ENCODE measurements around the gene MAPK8. TPM values are rescaled to one million over a fixed set of nuclear protein-coding genes. Genes with fewer than 3 reads are reported as not detected.

Gene MAPK8
- total RNA-seq, 4 donors from 2014 or later: 27.4 to 43.5 (median 36.5) TPM

DNA sequence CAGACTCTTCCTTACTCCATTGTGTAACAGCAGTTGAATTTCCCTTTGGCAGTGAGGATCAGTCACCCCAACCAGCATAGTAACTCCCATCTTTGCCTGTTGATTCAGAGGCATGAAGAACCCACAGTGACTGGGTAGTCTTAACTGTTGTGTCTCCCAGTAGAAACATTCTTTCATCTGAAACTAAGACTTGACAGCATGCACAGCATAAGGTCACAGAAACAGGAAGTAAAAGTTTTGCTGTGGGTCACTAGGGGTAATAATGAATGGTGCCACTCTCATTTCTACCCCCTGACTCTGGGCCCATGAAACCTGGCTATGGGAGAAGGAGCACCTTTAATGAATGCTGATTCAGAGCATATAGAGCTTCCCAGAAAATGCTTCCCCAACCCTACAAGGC, 23.6 kb upstream of the MAPK8 start:
- peaks cover 0 to 6% (median 1%) of the 10 kb centered on the region in 3 donors for H3K4me1 ChIP-seq
- peaks cover 0 to 27% (median 0%) of the 10 kb centered on the region in 4 donors for H3K27me3 ChIP-seq
- no peak overlapping the region for H3K4me3 ChIP-seq
- intact Hi-C loops (cut with DNase I): loop anchor here (10.0 kb wide), 1 partner anchor 68 kb away; no protein-coding TSS in a partner anchor
- no peaks in the 10 kb centered on the region for H3K36me3 ChIP-seq
- DNase-seq: no peak
- H3K9me3 ChIP-seq: peaks cover 0 to 8% (median 0%) of the 10 kb centered on the region in 3 donors
- TF ChIP-seq POLR2A (IDR thresholded peaks at IDR 0.05): no peak
- TF ChIP-seq, protein P1, sequence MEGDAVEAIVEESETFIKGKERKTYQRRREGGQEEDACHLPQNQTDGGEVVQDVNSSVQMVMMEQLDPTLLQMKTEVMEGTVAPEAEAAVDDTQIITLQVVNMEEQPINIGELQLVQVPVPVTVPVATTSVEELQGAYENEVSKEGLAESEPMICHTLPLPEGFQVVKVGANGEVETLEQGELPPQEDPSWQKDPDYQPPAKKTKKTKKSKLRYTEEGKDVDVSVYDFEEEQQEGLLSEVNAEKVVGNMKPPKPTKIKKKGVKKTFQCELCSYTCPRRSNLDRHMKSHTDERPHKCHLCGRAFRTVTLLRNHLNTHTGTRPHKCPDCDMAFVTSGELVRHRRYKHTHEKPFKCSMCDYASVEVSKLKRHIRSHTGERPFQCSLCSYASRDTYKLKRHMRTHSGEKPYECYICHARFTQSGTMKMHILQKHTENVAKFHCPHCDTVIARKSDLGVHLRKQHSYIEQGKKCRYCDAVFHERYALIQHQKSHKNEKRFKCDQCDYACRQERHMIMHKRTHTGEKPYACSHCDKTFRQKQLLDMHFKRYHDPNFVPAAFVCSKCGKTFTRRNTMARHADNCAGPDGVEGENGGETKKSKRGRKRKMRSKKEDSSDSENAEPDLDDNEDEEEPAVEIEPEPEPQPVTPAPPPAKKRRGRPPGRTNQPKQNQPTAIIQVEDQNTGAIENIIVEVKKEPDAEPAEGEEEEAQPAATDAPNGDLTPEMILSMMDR (IDR thresholded peaks at IDR 0.05): no peak
- H3K27ac ChIP-seq: no peak overlapping the region

- Histone ChIP-seq H3K36me3 (no peaks in the 10 kb centered on the region), H3K4me1 (peaks cover 5 to 17% (median 5%) of the 10 kb centered on the region in 3 donors), H3K27ac (no peak overlapping the region), H3K9me3 (peaks cover 0 to 8% (median 0%) of the 10 kb centered on the region in 3 donors), H3K27me3 (peaks cover 0 to 27% (median 0%) of the 10 kb centered on the region in 4 donors), H3K4me3 (no peak overlapping the region)
- TF ChIP-seq, protein P1 (IDR thresholded peaks at IDR 0.05): no peak
- no peak for TF ChIP-seq POLR2A (IDR thresholded peaks at IDR 0.05)
- DNase-seq: no peak
- intact Hi-C loops (cut with DNase I): loop anchor here (10.0 kb wide), 1 partner anchor 69 kb away; no protein-coding TSS in a partner anchor
- WGBS, 2 donors: 80 to 86% methylated on average over 1 to 2 of the region's 2 CpGs
These were observed 22.4 kb upstream of the MAPK8 start for GRCh38 chr10:48284002-48284546.

GRCh38 chr10:48284811-48285210, 21.7 kb upstream of the MAPK8 start:
- Histone ChIP-seq H3K27me3 (peaks cover 0 to 23% (median 0%) of the 10 kb centered on the region in 4 donors), H3K4me1 (peaks cover 5 to 24% (median 5%) of the 10 kb centered on the region in 3 donors), H3K36me3 (no peaks in the 10 kb centered on the region), H3K4me3 (no peak overlapping the region), H3K27ac (no peak overlapping the region), H3K9me3 (peaks cover 0 to 8% (median 0%) of the 10 kb centered on the region in 3 donors)
- intact Hi-C loops (cut with DNase I): loop anchor here (10.0 kb wide), 1 partner anchor 70 kb away; no protein-coding TSS in a partner anchor
- TF ChIP-seq POLR2A (IDR thresholded peaks at IDR 0.05): no peak
- TF ChIP-seq, protein P1 (IDR thresholded peaks at IDR 0.05): no peak
- WGBS, 2 donors: 40 to 60% methylated on average over 4 of the region's 4 CpGs
- DNase-seq: no peak

GRCh38 chr10:48285710-48286109, 20.8 kb upstream of the MAPK8 start:
- Histone ChIP-seq H3K27ac (no peak overlapping the region), H3K9me3 (peaks cover 0 to 8% (median 0%) of the 10 kb centered on the region in 3 donors), H3K36me3 (no peaks in the 10 kb centered on the region), H3K4me1 (peaks cover 5 to 27% (median 5%) of the 10 kb centered on the region in 3 donors), H3K27me3 (peaks cover 0 to 15% (median 0%) of the 10 kb centered on the region in 4 donors), H3K4me3 (no peak overlapping the region)
- WGBS, 2 donors: 44 to 62% methylated on average over 5 of the region's 5 CpGs
- intact Hi-C loops (cut with DNase I): loop anchor here (10.0 kb wide), 1 partner anchor 71 kb away; no protein-coding TSS in a partner anchor
- TF ChIP-seq POLR2A (IDR thresholded peaks at IDR 0.05): no peak
- TF ChIP-seq, protein P1 (IDR thresholded peaks at IDR 0.05): no peak
- DNase-seq: no peak

DNA sequence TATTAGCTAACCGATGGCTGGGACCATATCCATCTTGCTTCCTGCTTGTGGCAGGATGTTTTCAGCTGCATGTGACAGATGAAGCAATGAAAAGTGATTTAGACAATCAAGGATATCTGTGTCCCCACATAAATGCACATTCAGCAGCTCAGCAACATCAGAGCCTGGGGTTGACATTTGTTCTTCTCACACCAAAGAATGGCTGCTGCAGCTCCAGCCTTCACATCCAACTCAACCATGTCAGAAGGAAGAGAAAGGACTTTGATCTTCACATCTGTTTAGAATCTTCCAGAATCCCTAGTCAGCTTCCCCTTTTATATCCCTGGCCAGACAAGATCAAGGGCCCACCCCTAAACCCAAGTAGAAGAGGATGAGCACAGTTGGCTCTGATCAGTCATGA, 20.1 kb upstream of the MAPK8 start:
- DNase-seq: no peak
- Histone ChIP-seq H3K27me3 (peaks cover 0 to 15% (median 0%) of the 10 kb centered on the region in 4 donors), H3K4me3 (no peak overlapping the region), H3K36me3 (no peaks in the 10 kb centered on the region), H3K9me3 (peaks cover 0 to 8% (median 0%) of the 10 kb centered on the region in 3 donors), H3K27ac (no peak overlapping the region), H3K4me1 (peaks cover 5 to 27% (median 5%) of the 10 kb centered on the region in 3 donors)
- 73 to 100% methylated on average over 1 of the region's 1 CpG for WGBS, 2 donors
- TF ChIP-seq, protein P1 (IDR thresholded peaks at IDR 0.05): no peak
- no peak for TF ChIP-seq POLR2A (IDR thresholded peaks at IDR 0.05)
- intact Hi-C loops (cut with DNase I): loop anchor here (10.0 kb wide), 1 partner anchor 72 kb away; no protein-coding TSS in a partner anchor
